Measurements from ENCODE around the gene BUD23. TPM values are rescaled to one million over a fixed set of nuclear protein-coding genes. Genes with fewer than 3 reads are reported as not detected.

Gene BUD23
- total and polyA plus RNA-seq, 9 of the 15 experiments (the other 6 are each of a cell fraction or from before 2014, with no cell fraction given), result 79.5 to 270 (median 150) TPM

GRCh38 chr7:73734619-73735527 is 51.5 kb downstream of the BUD23 start (continued):
- TF ChIP-seq, protein P1, sequence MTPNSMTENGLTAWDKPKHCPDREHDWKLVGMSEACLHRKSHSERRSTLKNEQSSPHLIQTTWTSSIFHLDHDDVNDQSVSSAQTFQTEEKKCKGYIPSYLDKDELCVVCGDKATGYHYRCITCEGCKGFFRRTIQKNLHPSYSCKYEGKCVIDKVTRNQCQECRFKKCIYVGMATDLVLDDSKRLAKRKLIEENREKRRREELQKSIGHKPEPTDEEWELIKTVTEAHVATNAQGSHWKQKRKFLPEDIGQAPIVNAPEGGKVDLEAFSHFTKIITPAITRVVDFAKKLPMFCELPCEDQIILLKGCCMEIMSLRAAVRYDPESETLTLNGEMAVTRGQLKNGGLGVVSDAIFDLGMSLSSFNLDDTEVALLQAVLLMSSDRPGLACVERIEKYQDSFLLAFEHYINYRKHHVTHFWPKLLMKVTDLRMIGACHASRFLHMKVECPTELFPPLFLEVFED (CRISPR knock-in tag; conservative IDR thresholded peaks at IDR 0.05), result 0 out of 2 replicates have a peak, but pooled peaks have one; percentile 14
- TF ChIP-seq GTF2F1 (IDR thresholded peaks at IDR 0.05; ENCODE audit: low read depth, low read length) (no peak), ASH1L (IDR thresholded peaks at IDR 0.05; ENCODE audit: borderline replicate concordance, low read depth, partially characterized antibody) (no peak), MAX (CRISPR knock-in tag; IDR thresholded peaks at IDR 0.05) (peak; percentile 67), ZBTB17 (CRISPR knock-in tag; IDR thresholded peaks at IDR 0.05) (peak; percentile 71; the same call in 1 of the 2 replicates), ZNF274 (IDR thresholded peaks at IDR 0.05; ENCODE audit: borderline replicate concordance, low read depth, low read length) (no peak), EHMT2 (IDR thresholded peaks at IDR 0.05) (no peak), KDM1A (IDR thresholded peaks at IDR 0.05) (peak in 1 of 2 experiments; percentile 39; a peak in 1 of 4 replicates), CTBP1 (IDR thresholded peaks at IDR 0.05; ENCODE audit: borderline replicate concordance) (peak; percentile 92), ZNF165 (CRISPR knock-in tag; IDR thresholded peaks at IDR 0.05; ENCODE audit: borderline replicate concordance) (no peak), RBM34 (IDR thresholded peaks at IDR 0.05; ENCODE audit: borderline replicate concordance, insufficient read depth, low read length) (no peak), CREM (IDR thresholded peaks at IDR 0.05; ENCODE audit: low read depth) (peak; percentile 64), NFIX (CRISPR knock-in tag; IDR thresholded peaks at IDR 0.05; ENCODE audit: low read depth) (no peak), NR2C1 (IDR thresholded peaks at IDR 0.05) (no peak), NR2C1 (tag; IDR thresholded peaks at IDR 0.05) (no peak), FOS (IDR thresholded peaks at IDR 0.05; ENCODE audit: extremely low read depth, insufficient read length) (no peak), ZNF609 (CRISPR knock-in tag; IDR thresholded peaks at IDR 0.05; ENCODE audit: borderline replicate concordance) (no peak), TGIF2 (CRISPR knock-in tag; IDR thresholded peaks at IDR 0.05) (no peak), ZNF197 (CRISPR knock-in tag; IDR thresholded peaks at IDR 0.05; ENCODE audit: low read depth) (no peak), BRD9 (IDR thresholded peaks at IDR 0.05; ENCODE audit: low read depth, partially characterized antibody) (peak; percentile 39)
- TF ChIP-seq, protein P2, sequence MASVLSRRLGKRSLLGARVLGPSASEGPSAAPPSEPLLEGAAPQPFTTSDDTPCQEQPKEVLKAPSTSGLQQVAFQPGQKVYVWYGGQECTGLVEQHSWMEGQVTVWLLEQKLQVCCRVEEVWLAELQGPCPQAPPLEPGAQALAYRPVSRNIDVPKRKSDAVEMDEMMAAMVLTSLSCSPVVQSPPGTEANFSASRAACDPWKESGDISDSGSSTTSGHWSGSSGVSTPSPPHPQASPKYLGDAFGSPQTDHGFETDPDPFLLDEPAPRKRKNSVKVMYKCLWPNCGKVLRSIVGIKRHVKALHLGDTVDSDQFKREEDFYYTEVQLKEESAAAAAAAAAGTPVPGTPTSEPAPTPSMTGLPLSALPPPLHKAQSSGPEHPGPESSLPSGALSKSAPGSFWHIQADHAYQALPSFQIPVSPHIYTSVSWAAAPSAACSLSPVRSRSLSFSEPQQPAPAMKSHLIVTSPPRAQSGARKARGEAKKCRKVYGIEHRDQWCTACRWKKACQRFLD (CRISPR knock-in tag; IDR thresholded peaks at IDR 0.05), result no peak
